HG03025 (cell line): ENCODE measurements around the gene SSH2.
A peak's percentile ranks its signal among the peaks of the same experiment; 100 is the strongest.

ENCODE experiments used
- ATAC-seq: cut with Tn5 transposase; IDR thresholded peaks from one replicate; pipeline ENCODE4 v1.9.1; 2021; ENCODE audit warnings: mild to moderate bottlenecking, moderate library complexity; ENCODE audit not compliant: unreplicated experiment, low FRiP score

Gene SSH2

DNA sequence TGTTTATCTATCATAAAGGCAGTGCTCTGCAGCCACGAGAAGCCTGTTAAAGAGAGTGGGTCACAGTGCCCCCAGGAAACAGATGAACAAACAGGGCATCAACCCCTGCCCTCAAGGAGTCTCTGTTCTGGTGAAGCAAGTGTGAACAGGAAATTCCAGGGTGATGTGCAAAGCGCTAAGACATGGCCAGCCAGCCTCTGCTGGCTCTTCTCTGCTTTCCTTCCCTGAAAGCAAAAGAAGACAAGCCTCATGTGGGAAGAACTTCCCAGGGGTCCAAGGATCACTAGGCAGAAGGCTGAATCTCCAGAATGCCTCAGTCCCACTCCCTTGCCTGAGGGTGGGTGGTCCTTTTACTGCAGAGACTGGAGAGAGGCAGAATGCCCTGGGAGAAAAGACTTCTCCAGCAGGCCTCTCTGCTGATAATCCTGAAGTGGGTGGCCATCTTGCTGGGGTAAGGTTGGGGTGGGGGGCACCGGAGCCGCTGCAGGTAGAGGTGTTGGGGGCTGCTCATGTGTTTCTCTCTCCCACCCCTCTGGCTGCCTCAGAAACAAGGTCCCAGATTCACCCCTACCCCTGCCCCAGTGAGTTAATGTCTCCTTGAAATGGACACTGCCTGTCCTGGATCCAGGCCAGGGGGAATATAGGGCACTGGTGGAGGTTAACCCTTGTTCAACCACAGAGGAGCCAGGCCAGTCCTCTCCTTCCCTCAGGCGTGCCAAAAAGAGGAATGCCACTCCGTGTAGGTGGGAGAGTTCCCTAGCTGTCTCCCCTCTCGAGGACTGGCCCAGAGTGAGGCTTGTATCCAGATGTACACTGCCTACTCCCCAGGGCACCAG is 334.7 kb downstream of the SSH2 start:
- ATAC-seq = no peak

DNA sequence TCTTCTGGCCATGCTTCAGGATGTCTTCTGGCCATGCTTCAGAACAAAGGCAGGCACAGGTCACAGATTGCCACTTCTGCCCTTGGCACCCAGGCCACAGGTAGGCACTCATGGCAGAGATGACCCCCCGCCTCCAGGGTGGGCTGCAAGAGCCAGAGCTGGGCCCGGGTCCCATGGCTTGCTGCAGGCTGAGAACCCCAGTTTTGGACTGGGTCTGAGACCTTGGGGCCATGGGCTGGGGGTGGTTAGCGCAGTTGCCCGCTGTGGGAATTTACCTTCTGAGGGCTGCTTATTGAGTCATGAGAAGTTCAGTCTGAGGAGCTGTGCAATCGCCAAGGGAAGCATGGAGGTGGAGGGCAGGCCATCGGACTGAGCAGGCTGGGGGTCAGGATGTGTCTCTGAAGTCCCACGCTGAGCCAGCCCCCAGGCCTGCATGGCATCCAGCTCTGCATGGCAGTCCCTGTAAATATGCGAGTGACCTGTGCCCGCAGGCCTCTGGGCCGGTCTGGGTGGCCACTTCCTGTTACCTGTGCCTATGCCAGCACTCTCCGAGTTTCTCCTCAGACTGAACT is 335.4 kb downstream of the SSH2 start:
- no peak for ATAC-seq

DNA sequence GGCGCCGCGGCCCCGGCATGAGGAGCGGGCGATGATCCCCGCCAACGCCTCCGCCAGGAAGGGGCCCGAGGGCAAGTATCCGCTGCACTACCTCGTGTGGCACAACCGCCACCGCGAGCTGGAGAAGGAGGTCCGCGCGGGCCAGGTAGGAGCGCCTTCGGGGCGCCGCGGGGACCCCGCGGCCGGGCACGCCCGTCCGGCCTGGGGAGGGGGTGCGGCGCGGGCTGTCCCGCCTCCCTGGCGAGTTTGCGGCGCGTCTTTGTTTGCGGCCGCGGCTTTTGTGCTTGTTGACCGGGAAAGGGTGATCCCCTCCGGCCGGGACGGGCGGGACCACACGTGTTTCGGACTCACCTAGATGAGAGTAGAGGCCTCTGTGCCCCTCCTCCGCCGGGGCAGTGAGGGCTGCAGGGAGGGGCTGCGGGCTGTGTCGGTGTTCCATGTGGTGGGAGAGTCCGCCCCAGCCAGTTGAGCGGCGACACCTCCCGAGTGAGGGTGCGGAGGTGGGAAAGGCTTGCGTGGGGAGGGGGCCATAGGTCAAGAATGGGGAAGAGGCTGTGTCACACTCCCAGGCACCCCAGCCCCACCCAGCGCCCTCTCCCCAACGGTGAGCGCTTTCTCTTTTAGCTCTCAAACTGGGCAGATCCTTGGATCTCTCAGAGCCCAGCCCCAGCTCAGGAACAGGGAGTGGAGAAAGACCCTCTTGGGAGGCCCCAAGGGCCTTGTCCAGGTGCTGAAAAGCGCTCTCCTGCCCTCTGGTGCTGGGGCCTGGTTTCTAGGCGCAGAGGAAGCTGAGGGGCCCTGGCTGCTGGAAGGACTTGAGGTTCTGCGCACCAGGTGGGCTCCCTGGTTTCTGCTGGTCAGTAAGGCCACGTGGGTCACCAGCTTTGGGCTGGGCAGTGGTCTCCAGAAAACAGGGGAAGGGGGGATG is 336.2 kb downstream of the SSH2 start:
- no peak for ATAC-seq

DNA sequence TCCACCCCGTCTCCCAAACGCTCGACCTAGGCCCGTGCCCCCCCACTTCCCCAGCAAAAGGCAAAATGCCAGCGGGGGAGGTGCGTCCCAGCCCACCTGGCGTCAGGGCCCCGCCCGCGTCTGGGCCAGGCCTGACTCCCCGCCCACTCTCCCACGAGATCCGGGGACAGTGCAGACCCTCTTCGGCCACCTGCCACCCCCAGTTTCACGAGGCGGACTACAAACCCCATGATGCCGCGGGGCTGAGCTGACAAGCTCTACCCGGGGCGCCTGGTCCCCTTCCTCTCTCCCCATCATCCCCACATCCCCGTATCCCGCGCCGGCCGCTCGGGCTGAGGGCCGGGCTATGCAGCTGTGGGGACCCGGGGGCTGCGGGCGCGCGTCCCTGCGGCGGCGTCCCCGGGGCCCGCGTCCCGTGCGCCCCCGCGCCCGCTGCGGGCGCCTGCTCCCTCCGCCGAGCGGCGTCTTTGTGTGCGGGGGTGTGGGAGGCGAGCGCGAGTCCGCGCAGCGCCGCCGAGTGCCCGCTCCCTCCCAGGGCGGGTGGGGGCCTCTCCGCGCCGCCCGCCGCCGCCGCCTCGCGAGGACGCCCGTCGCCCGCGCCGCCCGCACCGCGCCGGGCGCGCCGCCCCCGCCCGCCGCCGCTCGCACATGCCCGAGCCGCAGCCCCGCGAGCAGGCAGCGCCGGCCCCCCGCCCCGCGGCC is 337.0 kb downstream of the SSH2 start, which contains the start of gene ANKRD13B:
TSS of gene ANKRD13B (plus strand) at position 283 of the 702 bp plus-strand sequence. CDS start 490 bp downstream, outside the sequence.
- ATAC-seq = no peak

DNA sequence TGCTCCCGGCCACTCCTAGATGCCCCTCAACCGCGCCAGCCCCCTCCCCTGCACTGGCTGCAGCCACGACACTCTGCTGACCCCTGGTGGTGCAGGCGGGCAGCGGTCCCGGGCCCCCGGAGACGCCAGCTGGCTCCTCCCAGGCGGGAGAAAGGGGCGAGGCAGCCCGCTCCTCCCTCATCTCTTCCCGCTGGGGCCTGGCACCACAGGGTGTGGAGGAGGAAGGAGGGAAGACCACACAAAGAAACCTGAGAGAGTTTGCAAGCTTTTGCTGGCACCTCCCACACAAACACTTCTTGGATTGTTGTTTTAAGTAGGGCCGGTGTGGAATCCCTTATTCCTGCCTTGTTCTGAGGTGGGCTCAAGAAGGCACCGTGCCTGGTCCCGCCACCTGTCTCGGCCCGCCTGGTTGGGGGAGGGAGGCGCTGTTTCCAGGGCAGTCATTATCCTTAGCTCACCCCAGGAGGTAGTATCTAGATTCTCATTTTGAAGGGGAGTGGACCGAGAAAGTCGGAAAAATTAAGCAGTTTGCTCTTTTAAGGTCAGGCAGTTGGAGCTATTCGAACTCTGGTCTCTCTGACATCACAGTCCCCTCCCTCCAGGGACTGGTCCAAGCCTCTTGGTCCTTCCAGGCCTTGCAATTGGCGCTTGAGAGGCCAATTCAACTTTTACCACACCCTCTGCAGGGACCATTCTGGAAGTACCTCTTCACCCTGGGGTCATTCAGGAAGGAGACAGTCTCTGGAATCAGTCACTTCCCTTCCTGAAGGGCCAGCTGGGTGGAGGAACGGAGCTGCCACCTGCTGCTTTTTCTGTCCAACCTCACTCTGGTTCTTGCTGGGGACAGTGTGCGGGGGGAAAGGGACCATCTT is 338.1 kb downstream of the SSH2 start:
- ATAC-seq = no peak

DNA sequence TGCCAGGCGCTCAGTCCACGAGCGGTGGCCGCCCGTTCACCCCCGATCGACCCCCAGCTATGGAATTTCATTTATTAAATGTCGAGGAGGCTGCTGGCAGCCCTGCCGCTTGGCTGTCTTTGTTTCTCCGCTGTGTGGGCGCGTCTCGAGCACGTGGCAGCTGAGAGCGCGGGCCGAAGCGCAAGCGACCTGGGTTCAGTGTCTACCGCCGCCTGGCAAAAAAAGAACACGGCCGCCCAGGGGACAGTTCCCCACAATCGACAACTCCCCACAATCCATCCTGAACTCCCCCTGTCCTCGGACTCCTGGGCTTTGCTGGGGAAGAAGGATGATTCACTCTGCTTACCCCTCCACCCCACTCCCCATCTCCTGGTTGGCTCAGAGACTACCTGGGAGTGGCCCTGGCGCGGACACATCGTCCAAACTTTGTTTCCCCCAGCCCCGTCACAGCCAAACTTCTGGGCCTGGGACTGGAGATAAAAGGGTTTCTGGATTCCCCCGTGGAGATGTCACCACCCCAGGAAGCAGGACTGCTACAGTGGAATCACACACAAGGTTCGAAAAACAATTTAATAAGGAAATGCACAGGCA is 338.8 kb downstream of the SSH2 start:
- no peak for ATAC-seq

DNA sequence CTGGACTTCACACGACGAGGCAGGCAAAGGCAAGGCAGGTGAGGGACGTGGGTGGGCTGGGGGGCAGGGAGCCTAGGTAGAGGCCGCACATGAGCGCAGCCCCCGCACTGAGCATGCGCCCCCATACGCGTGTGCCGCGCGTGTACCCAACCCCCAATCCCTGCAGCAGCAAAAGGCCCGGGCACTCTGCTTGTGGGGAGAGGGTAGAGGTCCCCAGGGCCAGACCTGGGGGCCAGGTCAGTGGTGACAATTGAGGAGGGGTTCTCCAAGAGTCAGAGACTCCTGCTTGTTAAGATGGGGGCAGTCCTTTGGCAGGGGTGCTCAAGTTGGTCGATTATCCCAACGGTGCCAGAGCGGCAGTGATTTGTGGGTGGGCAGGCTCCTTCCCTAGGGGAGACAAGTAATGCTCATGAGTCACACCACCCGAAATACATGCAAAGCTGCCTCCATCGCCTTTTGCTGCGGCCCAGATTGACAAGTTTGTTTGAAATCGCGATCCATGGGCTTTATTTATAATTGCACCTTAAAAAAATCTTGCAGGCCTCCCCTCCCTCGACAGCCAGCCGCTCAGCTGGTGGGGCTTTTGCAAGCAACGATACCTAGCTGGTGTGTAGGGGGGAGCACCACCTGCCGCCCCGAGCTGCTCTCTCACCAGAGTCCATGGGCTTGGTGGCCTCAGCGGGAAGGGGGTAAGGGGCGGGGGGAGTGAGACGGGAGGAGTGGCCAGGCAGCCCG is 339.4 kb downstream of the SSH2 start:
- ATAC-seq = no peak

DNA sequence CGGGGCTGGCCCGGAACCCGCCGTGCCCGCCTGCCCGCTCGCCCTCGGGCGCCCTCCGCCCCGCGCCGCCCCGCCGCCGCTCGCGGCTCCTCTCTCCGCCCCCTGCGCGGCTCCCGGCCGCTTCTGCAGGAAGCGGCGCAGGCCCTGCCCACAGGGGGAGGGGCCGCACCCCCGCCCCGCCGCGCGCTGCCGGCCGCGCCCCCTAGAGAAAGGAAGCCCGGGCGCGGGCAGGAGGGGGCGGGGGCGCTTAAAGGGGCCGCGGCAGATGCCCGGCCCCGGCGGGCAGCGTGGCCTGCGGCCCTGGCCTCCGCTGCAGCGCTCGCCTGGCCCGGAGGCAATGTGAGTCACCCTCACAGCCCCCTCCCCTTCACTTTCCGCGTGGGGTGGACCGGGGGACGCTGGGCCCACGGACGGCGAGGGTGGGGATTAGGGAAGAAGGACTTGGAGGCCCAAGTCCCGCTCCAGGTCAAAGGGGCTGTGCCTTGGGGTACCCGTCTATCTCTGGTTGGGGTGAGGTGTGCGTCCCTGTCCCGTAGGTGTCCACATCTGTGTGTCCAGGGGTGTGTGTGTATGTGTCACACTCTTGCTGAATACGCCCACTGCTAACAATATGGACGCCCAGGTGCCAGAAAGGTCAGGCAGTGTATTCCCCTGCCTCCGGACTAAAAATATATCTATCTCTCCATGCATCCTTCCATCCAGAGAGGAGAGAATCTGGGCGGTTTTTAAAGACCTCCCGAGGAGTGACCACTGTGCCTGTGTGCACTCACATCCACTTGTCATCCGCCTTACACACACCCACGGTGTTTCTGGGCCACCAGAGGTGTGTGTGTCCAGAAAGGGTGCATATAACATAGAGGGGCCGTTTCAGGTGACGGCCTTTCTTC is 340.3 kb downstream of the SSH2 start, which contains the start of gene GIT1:
TSS of gene GIT1 (minus strand) at position 125 of the 887 bp plus-strand sequence. CDS start 270 bp downstream, outside the sequence.
- peak; percentile 44 for ATAC-seq

DNA sequence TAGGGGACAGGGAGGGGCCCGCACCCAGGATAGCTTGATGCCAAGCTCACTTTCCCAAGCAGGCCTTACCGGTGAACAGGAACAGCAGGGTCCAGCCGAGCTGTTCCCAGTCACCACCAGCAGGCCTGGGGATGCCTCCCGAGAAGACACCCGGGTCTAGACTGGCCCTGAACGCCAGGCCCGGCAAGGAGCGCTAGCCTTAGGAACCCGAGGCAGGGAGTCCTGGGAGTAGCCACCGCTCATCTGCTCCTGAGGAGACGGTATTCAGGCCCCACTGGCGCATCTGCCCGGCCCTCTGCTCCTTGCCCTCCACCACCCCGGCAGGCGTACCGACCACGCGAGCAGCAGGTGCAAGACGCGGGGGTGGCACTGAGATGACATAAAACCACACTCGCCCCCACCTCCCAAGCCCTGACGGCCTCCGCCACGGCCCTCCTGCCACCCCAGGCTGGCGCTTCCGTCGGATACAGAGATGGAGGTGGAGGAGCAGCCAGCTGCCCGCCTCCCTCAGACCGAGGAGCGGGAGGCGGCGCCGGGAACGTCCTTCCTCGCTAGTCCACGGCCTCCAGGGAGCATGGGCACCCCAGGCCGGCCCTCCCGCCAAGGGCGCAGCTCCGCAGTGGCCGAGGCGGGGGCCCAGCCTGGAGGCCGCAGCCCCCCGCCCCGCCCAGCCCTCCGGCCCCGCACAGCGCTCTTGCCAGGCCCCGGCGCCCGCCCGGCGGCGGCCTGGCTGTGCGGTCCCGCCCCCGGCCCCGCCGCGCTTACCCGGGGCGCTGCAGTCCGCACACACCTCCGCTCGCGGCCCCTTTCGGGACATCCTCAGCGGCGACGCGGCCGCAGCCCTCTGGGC is 341.2 kb downstream of the SSH2 start:
- ATAC-seq = no peak

DNA sequence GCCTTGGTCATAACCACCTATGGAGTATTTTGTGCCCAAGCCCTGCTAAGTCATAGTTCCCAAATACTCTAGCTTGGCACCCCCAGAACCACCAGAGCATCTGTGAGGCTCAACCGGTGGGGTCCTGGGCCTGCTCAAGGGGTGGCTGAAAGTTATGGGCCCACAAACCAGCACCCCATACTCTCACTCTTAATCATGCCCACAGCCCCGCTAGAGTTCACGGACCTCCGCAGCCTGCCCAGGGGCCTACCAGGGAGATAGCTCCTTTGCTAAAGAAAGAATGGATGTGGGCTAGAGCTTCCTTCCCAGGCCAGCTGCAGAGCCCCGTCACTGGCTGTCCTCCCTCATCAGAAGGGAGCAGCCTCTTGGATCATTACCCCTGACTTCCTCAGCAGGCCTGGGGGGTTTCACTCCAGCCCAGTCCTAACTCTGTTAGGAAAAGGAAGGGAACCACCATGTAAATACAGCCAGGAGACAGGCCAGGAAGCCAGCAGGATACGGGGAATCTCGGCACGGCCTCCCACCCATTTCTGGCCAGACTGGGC is 341.9 kb downstream of the SSH2 start:
- ATAC-seq = no peak

DNA sequence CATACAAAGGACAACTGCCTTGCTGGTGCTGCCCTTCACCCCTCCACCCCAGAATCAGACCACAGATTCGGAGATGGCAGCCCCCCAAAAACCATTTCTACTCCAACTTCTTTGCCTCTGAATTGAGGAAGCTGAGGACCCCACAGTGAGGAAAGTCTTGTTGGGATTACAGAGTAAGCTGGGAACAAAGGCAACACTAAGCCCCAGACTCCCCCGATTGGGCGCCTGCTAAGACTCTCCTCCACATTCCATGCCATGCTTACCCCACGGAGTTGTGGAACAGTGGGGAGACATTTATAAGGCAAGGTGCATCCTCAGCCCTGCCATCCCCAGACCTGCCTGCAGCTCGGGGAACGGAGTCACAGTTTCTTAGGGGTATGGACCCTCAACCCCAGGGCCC is 342.4 kb downstream of the SSH2 start:
- no peak for ATAC-seq

DNA sequence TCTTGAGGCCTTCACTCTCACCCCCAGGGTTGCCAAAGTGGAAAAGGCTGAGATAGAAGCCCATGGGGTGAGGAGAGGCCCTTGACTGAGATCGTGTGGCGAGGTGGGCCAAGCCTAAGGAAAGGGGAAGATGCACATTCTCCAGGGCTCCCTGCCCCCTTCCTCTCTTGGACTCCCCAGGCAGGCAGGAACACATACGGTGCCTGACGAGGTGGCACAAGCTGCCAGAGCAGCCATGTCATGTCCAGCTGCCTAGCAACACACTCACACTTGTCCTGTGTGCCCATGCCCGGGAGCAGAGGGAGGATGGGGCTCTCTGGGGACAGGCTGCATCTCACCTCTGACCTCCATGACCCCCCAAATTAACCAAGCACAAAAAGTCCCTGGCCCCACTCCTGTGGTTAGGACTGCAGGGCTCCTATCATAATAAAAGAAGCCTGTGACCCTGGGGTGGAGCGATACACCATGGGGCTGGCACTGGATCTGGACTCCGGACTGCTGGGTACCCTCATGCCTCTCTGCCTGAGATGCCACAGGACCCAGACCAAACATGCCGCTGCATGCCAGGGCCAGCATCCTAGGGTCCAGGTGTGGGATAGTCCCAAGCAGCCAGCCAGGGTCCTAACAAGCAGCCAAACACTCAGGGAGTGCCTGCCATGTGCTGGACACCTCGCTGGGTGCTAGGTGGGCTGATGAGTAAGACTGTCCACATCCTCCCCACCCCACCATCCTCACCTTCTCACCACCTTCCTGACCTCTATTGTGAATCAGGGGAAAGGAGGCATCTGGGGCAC is 343.2 kb downstream of the SSH2 start:
- no peak for ATAC-seq

DNA sequence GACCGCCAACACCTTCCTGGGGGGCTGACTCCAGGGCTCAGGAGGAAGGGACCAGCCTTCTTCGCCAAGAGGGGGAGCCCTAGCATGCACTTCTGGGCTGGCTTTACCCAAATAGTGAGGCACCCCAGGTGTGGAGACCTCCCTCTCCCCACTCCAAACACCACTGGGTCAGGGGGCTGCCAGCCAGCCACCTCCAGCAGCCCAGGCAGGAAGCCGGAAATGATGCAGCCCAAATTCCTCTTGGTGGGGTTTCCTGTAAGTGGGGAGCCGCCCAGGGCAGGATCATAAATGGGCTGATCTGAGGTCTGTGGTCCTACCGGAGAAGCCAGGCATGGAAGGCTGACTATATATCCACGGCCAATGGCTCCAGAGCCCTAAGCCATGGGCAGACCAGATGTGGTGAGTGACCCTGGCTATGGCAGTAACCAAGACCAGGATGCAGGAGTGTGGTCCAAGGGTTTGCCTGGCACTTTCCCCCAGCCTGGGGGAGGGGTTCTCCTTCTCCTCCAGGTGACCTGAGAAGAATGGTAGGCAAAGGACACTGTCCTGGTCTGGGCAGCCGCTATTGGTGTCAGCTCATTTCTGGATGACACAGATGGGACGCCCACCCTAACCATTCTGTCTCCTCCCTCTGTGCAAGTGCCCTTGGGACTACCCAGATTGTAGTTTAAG is 344.8 kb downstream of the SSH2 start:
- ATAC-seq = no peak

DNA sequence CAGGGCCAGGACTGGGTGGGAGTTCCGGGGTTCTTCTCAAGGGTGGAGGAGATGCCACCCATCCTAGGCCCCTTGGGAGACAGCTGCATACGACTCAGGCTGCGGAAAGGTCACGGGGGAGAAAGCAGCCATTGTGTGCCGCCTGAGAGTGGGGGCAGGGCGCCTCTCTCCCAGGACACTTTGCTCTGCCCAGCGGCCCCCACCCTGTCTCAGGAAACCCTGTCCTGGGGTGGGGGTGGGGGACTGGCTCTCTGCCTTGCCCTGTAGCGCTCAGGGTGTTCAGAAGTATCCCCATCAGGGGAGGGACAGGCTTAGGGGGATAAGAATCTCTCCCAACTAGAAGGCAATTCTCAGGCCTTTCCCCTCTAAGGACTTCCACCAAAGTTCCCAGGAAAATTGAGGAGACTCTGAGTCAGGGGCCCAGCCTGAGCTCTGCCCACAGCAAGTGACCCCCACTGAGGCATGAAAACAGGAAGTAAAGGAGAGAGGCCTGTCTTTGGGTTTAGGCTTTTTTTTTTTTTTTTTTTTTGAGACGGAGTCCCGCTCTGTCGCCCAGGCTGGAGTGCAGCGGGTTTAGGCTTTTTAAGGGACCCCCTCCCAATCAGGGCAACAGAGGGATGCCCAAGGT is 345.5 kb downstream of the SSH2 start:
- no peak for ATAC-seq
